Measurements from ENCODE around the gene CDH2.

CDH2 gene

GRCh38 chr18:28015671-28016070 lies 161.3 kb downstream of the CDH2 start:
- H4K20me1 ChIP-seq (ENCODE audit: insufficient read depth, low read length), result no peaks in the 10 kb centered on the region
- H3K4me1 ChIP-seq (ENCODE audit: low read length), result no peaks in the 10 kb centered on the region
- no peaks in the 10 kb centered on the region for H3K27me3 ChIP-seq (ENCODE audit: low read depth, low read length)
- H3K4me2 ChIP-seq (ENCODE audit: low read length), result no peak overlapping the region
- no peak overlapping the region for H3K9ac ChIP-seq (ENCODE audit: low read length)
- no peaks in the 10 kb centered on the region for H3K79me2 ChIP-seq (ENCODE audit: low read length)
- H3K27ac ChIP-seq (ENCODE audit: low read length), result no peak overlapping the region
- H2AFZ ChIP-seq (ENCODE audit: low read depth, low read length), result no peak overlapping the region
- H3K9me3 ChIP-seq (ENCODE audit: insufficient read depth, low read length), result no peaks in the 10 kb centered on the region
- TF ChIP-seq EZH2phosphoT487 (IDR thresholded peaks at IDR 0.05; ENCODE audit: low read depth) (no peak), CTCF (IDR thresholded peaks at IDR 0.05; ENCODE audit: low read depth, low read length) (no peak)
- H3K4me3 ChIP-seq (ENCODE audit: low read length), result no peak overlapping the region
- no peaks in the 10 kb centered on the region for H3K36me3 ChIP-seq (replicated peaks; ENCODE audit: low read depth, low read length)

GRCh38 chr18:28013066-28013465 lies 163.9 kb downstream of the CDH2 start:
- Histone ChIP-seq H4K20me1 (ENCODE audit: insufficient read depth, low read length) (no peaks in the 10 kb centered on the region), H3K9ac (ENCODE audit: low read length) (no peak overlapping the region), H3K4me3 (ENCODE audit: low read length) (no peak overlapping the region), H3K4me2 (ENCODE audit: low read length) (no peak overlapping the region), H3K27me3 (ENCODE audit: low read depth, low read length) (no peaks in the 10 kb centered on the region), H3K4me1 (ENCODE audit: low read length) (no peaks in the 10 kb centered on the region), H3K27ac (ENCODE audit: low read length) (no peak overlapping the region), H3K79me2 (ENCODE audit: low read length) (no peaks in the 10 kb centered on the region), H3K9me3 (ENCODE audit: insufficient read depth, low read length) (no peaks in the 10 kb centered on the region), H2AFZ (ENCODE audit: low read depth, low read length) (no peak overlapping the region), H3K36me3 (replicated peaks; ENCODE audit: low read depth, low read length) (no peaks in the 10 kb centered on the region)
- no peak for TF ChIP-seq EZH2phosphoT487 (IDR thresholded peaks at IDR 0.05; ENCODE audit: low read depth)
- peak; percentile 57 for TF ChIP-seq CTCF (IDR thresholded peaks at IDR 0.05; ENCODE audit: low read depth, low read length)

- no peak overlapping the region for H3K9ac ChIP-seq (ENCODE audit: low read length)
- no peaks in the 10 kb centered on the region for H3K79me2 ChIP-seq (ENCODE audit: low read length)
- TF ChIP-seq EZH2phosphoT487 (IDR thresholded peaks at IDR 0.05; ENCODE audit: low read depth) (no peak), CTCF (IDR thresholded peaks at IDR 0.05; ENCODE audit: low read depth, low read length) (no peak)
- no peaks in the 10 kb centered on the region for H3K27me3 ChIP-seq (ENCODE audit: low read depth, low read length)
- H3K4me1 ChIP-seq (ENCODE audit: low read length), result no peaks in the 10 kb centered on the region
- no peaks in the 10 kb centered on the region for H3K36me3 ChIP-seq (replicated peaks; ENCODE audit: low read depth, low read length)
- H3K27ac ChIP-seq (ENCODE audit: low read length), result no peak overlapping the region
- H3K4me3 ChIP-seq (ENCODE audit: low read length), result no peak overlapping the region
- no peak overlapping the region for H3K4me2 ChIP-seq (ENCODE audit: low read length)
- H3K9me3 ChIP-seq (ENCODE audit: insufficient read depth, low read length), result no peaks in the 10 kb centered on the region
- no peak overlapping the region for H2AFZ ChIP-seq (ENCODE audit: low read depth, low read length)
- H4K20me1 ChIP-seq (ENCODE audit: insufficient read depth, low read length), result no peaks in the 10 kb centered on the region
Observed at GRCh38 chr18:28012336-28012735, 164.6 kb downstream of the CDH2 start.

- Histone ChIP-seq H4K20me1 (ENCODE audit: insufficient read depth, low read length) (no peaks in the 10 kb centered on the region), H2AFZ (ENCODE audit: low read depth, low read length) (no peak overlapping the region), H3K4me3 (ENCODE audit: low read length) (no peak overlapping the region), H3K4me2 (ENCODE audit: low read length) (no peak overlapping the region), H3K36me3 (replicated peaks; ENCODE audit: low read depth, low read length) (no peaks in the 10 kb centered on the region), H3K27me3 (ENCODE audit: low read depth, low read length) (no peaks in the 10 kb centered on the region), H3K79me2 (ENCODE audit: low read length) (no peaks in the 10 kb centered on the region), H3K9me3 (ENCODE audit: insufficient read depth, low read length) (no peaks in the 10 kb centered on the region), H3K9ac (ENCODE audit: low read length) (no peak overlapping the region), H3K4me1 (ENCODE audit: low read length) (no peaks in the 10 kb centered on the region), H3K27ac (ENCODE audit: low read length) (no peak overlapping the region)
- TF ChIP-seq CTCF (IDR thresholded peaks at IDR 0.05; ENCODE audit: low read depth, low read length), result no peak
- no peak for TF ChIP-seq EZH2phosphoT487 (IDR thresholded peaks at IDR 0.05; ENCODE audit: low read depth)
Observed at GRCh38 chr18:28009589-28009988, 167.3 kb downstream of the CDH2 start.
